Kidney epithelial cell (primary cell): ENCODE results near the gene P2RY8. TPM values are rescaled to one million over a fixed set of nuclear protein-coding genes. Genes with fewer than 3 reads are reported as not detected.

Experiments used
- DNase-seq: peaks from one replicate; pipeline ENCODE4 v3.0.0-alpha.2; 2010; ENCODE audit warnings: low read depth
- H3K27me3 ChIP-seq: 2 replicates; pipeline ENCODE4 v1.6.0; 2011; ENCODE audit warnings: low read length; ENCODE audit not compliant: control insufficient read depth, insufficient read depth
- H3K36me3 ChIP-seq: 2 replicates; pipeline ENCODE4 v1.5.1; 2011; ENCODE audit warnings: low read length; ENCODE audit not compliant: control insufficient read depth, insufficient read depth
- H3K4me3 ChIP-seq: 2 replicates; pipeline ENCODE4 v1.5.1; 2011; ENCODE audit warnings: low read depth, mild to moderate bottlenecking, control low read depth, low read length
- CTCF ChIP-seq: IDR thresholded peaks from 2 replicates; pipeline ENCODE4 v1.5.1; 2011; ENCODE audit warnings: mild to moderate bottlenecking, moderate library complexity, low read length, control low read depth, inconsistent platforms; ENCODE audit not compliant: insufficient read depth, poor library complexity, severe bottlenecking
- total RNA-seq: library from RNA; depleted of rRNA; stranded (reverse); fragments of >200 nt; gene quantifications from 2 replicates; pipeline ENCODE4 v1.2.3, GENCODE V29; 2015

Gene P2RY8
- total RNA-seq, 1 donor from 2014 or later = not detected

- no peak overlapping the region for H3K4me3 ChIP-seq
- H3K36me3 ChIP-seq = no peaks in the 10 kb centered on the region
- no peak for DNase-seq
- TF ChIP-seq CTCF = no peak
- H3K27me3 ChIP-seq = peaks cover 34% of the 10 kb centered on the region
Observed at GRCh38 chrX:1463581-1463980, 73.4 kb downstream of the P2RY8 start.

- no peak for DNase-seq
- TF ChIP-seq CTCF = no peak
- H3K4me3 ChIP-seq = no peak overlapping the region
- no peaks in the 10 kb centered on the region for H3K36me3 ChIP-seq
- H3K27me3 ChIP-seq = peaks cover 31% of the 10 kb centered on the region
Observed at GRCh38 chrX:1462596-1463251, 74.3 kb downstream of the P2RY8 start.

DNA sequence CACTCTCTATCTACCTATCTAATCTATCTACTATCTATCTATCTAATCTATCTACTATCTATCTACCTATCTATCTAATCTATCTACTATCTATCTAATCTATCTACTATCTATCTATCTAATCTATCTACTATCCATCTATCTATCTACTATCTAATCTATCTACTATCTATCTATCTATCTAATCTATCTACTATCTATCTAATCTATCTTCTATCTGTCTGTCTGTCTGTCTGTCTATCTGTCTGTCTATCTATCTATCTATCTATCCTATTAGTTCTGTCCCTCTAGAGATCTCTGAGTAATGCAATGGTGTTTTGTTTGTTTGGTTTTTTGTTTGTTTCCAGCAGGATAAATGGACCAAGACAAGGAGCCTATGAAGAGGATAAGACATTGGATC is 74.9 kb downstream of the P2RY8 start:
- no peak for TF ChIP-seq CTCF
- Histone ChIP-seq H3K36me3 (no peaks in the 10 kb centered on the region), H3K27me3 (peaks cover 24% of the 10 kb centered on the region), H3K4me3 (no peak overlapping the region)
- no peak for DNase-seq

DNA sequence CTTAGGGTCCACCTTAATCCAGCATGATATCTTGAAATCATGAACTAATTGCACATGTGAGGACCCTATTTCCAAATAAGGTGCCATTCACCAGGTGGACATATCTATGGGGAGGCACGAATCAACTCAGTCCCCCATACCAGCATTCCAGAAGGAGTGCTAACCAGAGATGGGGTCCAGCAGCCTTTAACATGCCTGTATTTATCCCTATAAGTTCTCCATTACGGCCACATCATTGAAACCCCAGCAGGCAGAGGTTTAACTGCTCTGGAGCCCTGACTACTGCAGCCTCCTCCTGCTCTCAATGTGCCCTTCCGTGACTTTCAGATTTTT is 81.1 kb downstream of the P2RY8 start:
- H3K4me3 ChIP-seq = no peak overlapping the region
- peaks cover 5% of the 10 kb centered on the region for H3K27me3 ChIP-seq
- TF ChIP-seq CTCF = no peak
- no peaks in the 10 kb centered on the region for H3K36me3 ChIP-seq
- DNase-seq = no peak

DNA sequence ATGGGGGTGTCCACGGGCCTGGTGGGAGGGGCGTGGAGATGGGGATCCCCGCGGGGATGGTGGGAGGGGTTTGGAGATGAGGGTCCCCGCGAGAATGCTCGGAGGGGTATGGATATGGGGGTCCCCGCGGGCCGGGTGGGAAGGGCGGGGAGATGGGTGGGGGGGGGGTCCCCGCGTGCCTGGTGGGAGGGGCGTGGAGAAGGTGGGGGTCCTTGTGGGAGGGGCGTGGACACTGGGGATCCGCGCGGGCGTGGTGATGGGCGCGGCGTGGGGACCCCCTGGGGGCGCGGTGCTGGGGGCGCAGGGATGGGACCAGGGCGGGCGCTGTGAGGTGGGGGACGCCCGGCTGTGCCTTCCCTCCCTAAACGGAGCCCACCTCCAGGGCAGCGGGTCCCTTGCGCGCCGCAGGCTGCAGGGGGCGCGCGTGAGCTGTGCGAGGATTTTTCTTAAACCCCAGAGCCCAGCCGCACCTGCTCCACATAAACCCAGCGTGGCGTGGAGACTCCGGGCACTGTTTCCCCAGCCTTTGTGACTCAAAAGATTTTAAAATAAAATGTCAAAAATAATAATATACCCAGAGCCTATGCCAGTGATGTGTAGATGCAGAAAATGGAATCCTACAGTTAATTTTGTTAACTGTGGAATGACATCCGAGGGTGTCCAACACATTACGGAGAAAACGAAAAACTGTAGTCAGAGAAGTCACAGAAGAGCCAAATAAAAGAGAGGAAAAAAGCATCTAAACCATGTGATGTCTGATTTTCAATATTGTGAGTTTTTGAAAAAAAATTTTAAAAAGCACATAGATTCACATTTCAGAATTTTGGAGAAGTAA is 82.8 kb downstream of the P2RY8 start:
- Histone ChIP-seq H3K4me3 (peak overlapping the region; percentile 69), H3K36me3 (no peaks in the 10 kb centered on the region), H3K27me3 (peaks cover 5% of the 10 kb centered on the region)
- peak; percentile 92 for TF ChIP-seq CTCF
- no peak for DNase-seq
